Bronchial epithelial cell (primary cell): Measurements from ENCODE around the gene ELANE. TPM values are rescaled to one million over a fixed set of nuclear protein-coding genes. Genes with fewer than 3 reads are reported as not detected.

Experiments used
- DNase-seq: peaks from one replicate; pipeline ENCODE4 v3.0.0-alpha.2; 2010; ENCODE audit warnings: low read depth
- FAIRE-seq: peaks from 2 replicates; lab custom pipeline; 2011; peaks lifted over from hg19 to GRCh38; lab: Jason Lieb, UNC
- H3K27me3 ChIP-seq: 2 replicates; pipeline ENCODE4 v1.5.1; 2011; ENCODE audit warnings: low read length; ENCODE audit not compliant: control insufficient read depth, insufficient read depth
- H3K36me3 ChIP-seq: 2 replicates; pipeline ENCODE4 v1.5.1; 2011; ENCODE audit warnings: low read length; ENCODE audit not compliant: control insufficient read depth, insufficient read depth
- H3K4me3 ChIP-seq: 2 replicates; pipeline ENCODE4 v1.5.1; 2011; ENCODE audit warnings: mild to moderate bottlenecking, low read depth, low read length, control low read depth
- total RNA-seq: library from RNA; depleted of rRNA; stranded (reverse); fragments of >200 nt; gene quantifications from 2 replicates; pipeline ENCODE4 v1.2.1, GENCODE V29; 2014
- TF ChIP-seq, protein P1 (sequence below): IDR thresholded peaks from 2 replicates; pipeline ENCODE4 v1.5.1; 2011; ENCODE audit warnings: mild to moderate bottlenecking, moderate library complexity, low read length, control low read depth, inconsistent platforms; ENCODE audit not compliant: insufficient read depth, severe bottlenecking

The ELANE gene
- total RNA-seq, 1 donor from 2014 or later = not detected

DNA sequence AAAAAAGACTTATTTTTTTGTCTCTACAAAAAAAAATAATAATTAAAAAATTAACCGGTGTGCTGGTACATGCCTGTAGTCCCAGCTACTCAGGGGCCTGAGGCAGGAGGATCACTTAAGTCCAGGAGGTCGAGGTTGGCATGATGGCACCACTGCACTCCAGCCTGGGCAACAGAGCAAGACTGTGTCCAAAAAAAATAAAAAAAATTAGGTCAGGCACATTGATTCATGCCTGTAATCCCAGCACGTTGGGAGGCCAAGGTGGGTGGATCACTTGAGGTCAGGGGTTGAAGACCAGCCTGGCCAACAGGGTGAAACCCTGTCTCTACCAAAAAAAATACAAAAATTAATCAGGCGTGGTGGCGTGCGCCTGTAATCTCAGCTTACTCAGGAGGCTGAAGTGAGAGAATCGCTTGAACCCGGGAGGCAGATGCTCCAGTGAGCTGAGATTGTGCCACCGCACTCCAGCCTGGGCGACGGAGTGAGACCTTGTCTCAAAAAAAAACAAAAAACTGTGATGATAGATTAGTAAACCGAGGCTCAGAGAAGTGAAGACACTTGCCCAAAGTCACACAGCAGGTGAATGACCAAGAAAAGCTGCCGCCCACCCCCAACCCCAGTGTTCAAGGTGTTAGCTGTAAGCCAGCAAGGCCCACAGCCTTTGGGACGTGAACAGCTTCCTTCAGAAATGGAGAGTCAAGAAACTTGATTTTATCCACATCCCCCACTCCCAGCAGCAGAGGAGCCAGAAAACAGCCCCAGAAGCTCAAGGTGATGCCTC lies 50.5 kb downstream of the ELANE start:
- peaks cover 25% of the 10 kb centered on the region for H3K36me3 ChIP-seq
- DNase-seq (no peak), FAIRE-seq (no peak)
- no peak overlapping the region for H3K4me3 ChIP-seq
- TF ChIP-seq, protein P1, sequence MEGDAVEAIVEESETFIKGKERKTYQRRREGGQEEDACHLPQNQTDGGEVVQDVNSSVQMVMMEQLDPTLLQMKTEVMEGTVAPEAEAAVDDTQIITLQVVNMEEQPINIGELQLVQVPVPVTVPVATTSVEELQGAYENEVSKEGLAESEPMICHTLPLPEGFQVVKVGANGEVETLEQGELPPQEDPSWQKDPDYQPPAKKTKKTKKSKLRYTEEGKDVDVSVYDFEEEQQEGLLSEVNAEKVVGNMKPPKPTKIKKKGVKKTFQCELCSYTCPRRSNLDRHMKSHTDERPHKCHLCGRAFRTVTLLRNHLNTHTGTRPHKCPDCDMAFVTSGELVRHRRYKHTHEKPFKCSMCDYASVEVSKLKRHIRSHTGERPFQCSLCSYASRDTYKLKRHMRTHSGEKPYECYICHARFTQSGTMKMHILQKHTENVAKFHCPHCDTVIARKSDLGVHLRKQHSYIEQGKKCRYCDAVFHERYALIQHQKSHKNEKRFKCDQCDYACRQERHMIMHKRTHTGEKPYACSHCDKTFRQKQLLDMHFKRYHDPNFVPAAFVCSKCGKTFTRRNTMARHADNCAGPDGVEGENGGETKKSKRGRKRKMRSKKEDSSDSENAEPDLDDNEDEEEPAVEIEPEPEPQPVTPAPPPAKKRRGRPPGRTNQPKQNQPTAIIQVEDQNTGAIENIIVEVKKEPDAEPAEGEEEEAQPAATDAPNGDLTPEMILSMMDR = no peak
- H3K27me3 ChIP-seq = no peaks in the 10 kb centered on the region

DNA sequence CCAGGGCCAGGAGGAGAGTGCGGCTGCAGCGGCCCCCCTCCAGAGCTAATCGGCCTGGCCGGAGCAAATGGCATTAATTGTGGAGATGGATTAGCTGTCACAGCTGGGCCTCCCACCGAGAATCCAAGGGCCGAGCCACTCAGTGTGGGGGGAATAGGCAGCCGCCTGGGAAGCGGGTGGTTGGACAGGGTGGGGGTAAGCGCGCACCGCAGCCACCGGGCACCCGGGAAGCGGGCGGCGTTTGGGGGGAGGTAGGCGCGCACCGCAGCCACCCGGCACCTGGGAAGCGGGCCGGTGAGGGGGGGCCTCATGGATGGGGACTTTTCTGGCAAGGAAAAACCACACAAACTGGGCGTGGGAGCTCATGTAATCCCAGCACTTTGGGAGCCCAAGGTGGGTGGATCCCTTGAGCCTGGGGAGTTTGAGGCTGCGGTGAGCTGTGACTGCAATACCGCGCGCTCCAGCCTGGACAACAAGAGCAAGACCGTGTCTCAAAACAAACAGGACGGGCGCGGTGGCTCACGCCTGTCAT lies 51.2 kb downstream of the ELANE start:
- DNase-seq = no peak
- FAIRE-seq = no peak
- Histone ChIP-seq H3K27me3 (no peaks in the 10 kb centered on the region), H3K4me3 (no peak overlapping the region), H3K36me3 (peaks cover 24% of the 10 kb centered on the region)
- TF ChIP-seq, protein P1 = no peak

DNA sequence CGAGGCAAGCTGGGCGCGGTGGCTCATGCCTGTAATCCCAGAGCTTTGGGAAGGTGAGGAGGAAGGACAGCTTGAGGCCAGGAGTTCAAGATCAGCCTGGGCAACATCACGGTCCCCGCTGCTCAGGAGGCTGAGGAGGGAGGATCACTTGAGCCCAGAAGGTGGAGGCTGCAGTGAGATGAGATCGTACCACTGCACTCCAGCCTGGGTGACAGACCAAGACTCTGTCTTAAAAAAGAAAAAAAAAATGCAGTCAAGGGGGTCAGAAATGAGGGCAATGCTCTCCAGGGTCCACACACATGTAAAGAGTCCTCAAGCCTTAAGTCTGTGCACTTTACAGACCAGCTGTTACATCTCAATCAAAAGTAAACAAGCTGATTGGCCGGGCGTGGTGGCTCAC lies 52.4 kb downstream of the ELANE start:
- FAIRE-seq = no peak
- Histone ChIP-seq H3K36me3 (peaks cover 19% of the 10 kb centered on the region), H3K27me3 (no peaks in the 10 kb centered on the region), H3K4me3 (no peak overlapping the region)
- DNase-seq = no peak
- TF ChIP-seq, protein P1 = no peak

Other genes with a start within 250 kb of the ELANE start
- gene POLRMT, start 218.8 kb upstream of the ELANE start, total RNA-seq = 27.5 and 29.0 TPM in 2 replicates
- gene FGF22, start 212.4 kb upstream of the ELANE start, total RNA-seq = not detected in 2 replicates
- gene RNF126, start 189.1 kb upstream of the ELANE start, total RNA-seq = 28.3 and 42.6 TPM in 2 replicates
- gene FSTL3, start 175.9 kb upstream of the ELANE start, total RNA-seq = 80.6 and 143 TPM in 2 replicates
- gene PRSS57, start 156.9 kb upstream of the ELANE start, total RNA-seq = not detected in 2 replicates
- under 0.01 and 0.26 TPM in 2 replicates for gene PALM, start 143.4 kb upstream of the ELANE start, total RNA-seq
- gene MISP, start 101.2 kb upstream of the ELANE start, total RNA-seq = 105 and 138 TPM in 2 replicates
- gene PTBP1, start 54.9 kb upstream of the ELANE start, total RNA-seq = 99.0 TPM in 2 replicates
- not detected in 2 replicates for gene PLPPR3, start 30.3 kb upstream of the ELANE start, total RNA-seq
- gene AZU1, start 24.5 kb upstream of the ELANE start, total RNA-seq = not detected in 2 replicates
- gene PRTN3, start 11.3 kb upstream of the ELANE start, total RNA-seq = not detected in 2 replicates
- 1.2 and 4.2 TPM in 2 replicates for gene CFD, start 7.4 kb downstream of the ELANE start, total RNA-seq
- gene MED16, start 40.9 kb downstream of the ELANE start, total RNA-seq = 9.2 and 12.1 TPM in 2 replicates
- gene RNU6-9, start 41.2 kb downstream of the ELANE start, total RNA-seq = not detected in 2 replicates
- gene R3HDM4, start 60.9 kb downstream of the ELANE start, total RNA-seq = 35.8 and 46.1 TPM in 2 replicates
- gene KISS1R, start 65.0 kb downstream of the ELANE start, total RNA-seq = 0.13 TPM in 1 of 2 replicates, not detected in the other
- gene ARID3A, start 73.7 kb downstream of the ELANE start, total RNA-seq = 15.8 and 16.0 TPM in 2 replicates
- gene WDR18, start 132.0 kb downstream of the ELANE start, total RNA-seq = 36.3 and 68.2 TPM in 2 replicates
- gene GRIN3B, start 148.1 kb downstream of the ELANE start, total RNA-seq = 0.26 and 0.38 TPM in 2 replicates
- gene TMEM259, start 168.8 kb downstream of the ELANE start, total RNA-seq = 54.8 and 65.9 TPM in 2 replicates
- gene RNU6-2, start 169.2 kb downstream of the ELANE start, total RNA-seq = not detected in 2 replicates
- gene CNN2, start 174.3 kb downstream of the ELANE start, total RNA-seq = 96.9 and 189 TPM in 2 replicates
- gene ABCA7, start 187.8 kb downstream of the ELANE start, total RNA-seq = 6.8 and 13.8 TPM in 2 replicates
- 9.0 and 11.8 TPM in 2 replicates for gene ARHGAP45, start 214.9 kb downstream of the ELANE start, total RNA-seq
- gene POLR2E, start 243.1 kb downstream of the ELANE start, total RNA-seq = 57.4 and 87.1 TPM in 2 replicates